Activated CD4-positive, alpha-beta T cell treated with anti-CD3 and anti-CD28 coated beads, Interleukin-2, amount 10 ng/mL, durations not matched to agents 7 days and 5 days (primary cell): Measurements from ENCODE around the gene KANK2. TPM values are rescaled to one million over a fixed set of nuclear protein-coding genes. Genes with fewer than 3 reads are reported as not detected.

Experiments
- total RNA-seq, 2 experiments: library from RNA; stranded (reverse); gene quantifications; one replicate each; pipeline ENCODE4 v1.2.3, GENCODE V29; 2021

Gene KANK2
- total RNA-seq, 2 experiments from 2014 or later: 2.0 to 2.6 TPM

Other genes starting within 250 kb of the KANK2 start
- 100 to 1,000 TPM; 111 to 115 TPM for gene SMARCA4, start 236.5 kb downstream of the KANK2 start, total RNA-seq
- gene LDLR, start 108.1 kb downstream of the KANK2 start, total RNA-seq: 10 to 100 TPM; 93.0 to 97.1 TPM
- gene SPC24, start 41.8 kb downstream of the KANK2 start, total RNA-seq: 10 to 100 TPM; 80.4 to 97.3 TPM
- gene ANGPTL8, start 42.1 kb upstream of the KANK2 start, total RNA-seq: not detected
- not detected for gene DOCK6, start 65.0 kb upstream of the KANK2 start, total RNA-seq
- gene TSPAN16, start 98.6 kb upstream of the KANK2 start, total RNA-seq: not detected
- gene RAB3D, start 142.1 kb upstream of the KANK2 start, total RNA-seq: 1 to 10 TPM; 3.2 to 3.6 TPM
- gene TMEM205, start 148.7 kb upstream of the KANK2 start, total RNA-seq: 10 to 100 TPM; 25.9 to 26.7 TPM
- gene CCDC159, start 149.0 kb upstream of the KANK2 start, total RNA-seq: 10 to 100 TPM; 18.0 to 20.5 TPM
- 1 to 10 TPM; 1.3 to 1.9 TPM for gene PLPPR2, start 157.9 kb upstream of the KANK2 start, total RNA-seq
- 1 to 10 TPM; 2.9 to 3.5 TPM for gene SWSAP1, start 177.1 kb upstream of the KANK2 start, total RNA-seq
- gene EPOR, start 186.8 kb upstream of the KANK2 start, total RNA-seq: 1 to 10 TPM; 5.4 to 5.8 TPM
- not detected for gene RGL3, start 221.8 kb upstream of the KANK2 start, total RNA-seq
- not detected for gene ODAD3, start 237.6 kb upstream of the KANK2 start, total RNA-seq
- 100 to 1,000 TPM; 321 to 338 TPM for gene PRKCSH, start 238.1 kb upstream of the KANK2 start, total RNA-seq